D721Med (cell line): ENCODE data around the gene RYK.

Experiments used
- DNase-seq: peaks from one replicate; pipeline ENCODE4 v3.0.0; 2011; ENCODE audit warnings: low spot score; ENCODE audit not compliant: insufficient read length
- FAIRE-seq: peaks from 2 replicates; lab custom pipeline; 2011; peaks lifted over from hg19 to GRCh38; lab: Jason Lieb, UNC
- CTCF ChIP-seq: IDR thresholded peaks from 2 replicates; pipeline ENCODE4 v1.5.1; 2012; ENCODE audit warnings: mild to moderate bottlenecking, control low read depth; ENCODE audit not compliant: insufficient read depth; ENCODE audit errors: missing control alignments

The RYK gene

GRCh38 chr3:134189849-134190248 lies 60.8 kb downstream of the RYK start:
- FAIRE-seq (no peak), DNase-seq (no peak)
- no peak for TF ChIP-seq CTCF

- no peak for TF ChIP-seq CTCF
- FAIRE-seq (no peak), DNase-seq (no peak)
These were observed 64.3 kb downstream of the RYK start for GRCh38 chr3:134186391-134186790.

- no peak for TF ChIP-seq CTCF
- DNase-seq (no peak), FAIRE-seq (no peak)
These were observed 69.9 kb downstream of the RYK start for GRCh38 chr3:134180761-134181160.

GRCh38 chr3:134179508-134179907 lies 71.2 kb downstream of the RYK start:
- TF ChIP-seq CTCF, result no peak
- FAIRE-seq, result no peak
- DNase-seq, result no peak

- FAIRE-seq (no peak), DNase-seq (no peak)
- TF ChIP-seq CTCF, result no peak
These were observed 87.6 kb downstream of the RYK start for GRCh38 chr3:134163096-134163495.

- DNase-seq (no peak), FAIRE-seq (no peak)
- no peak for TF ChIP-seq CTCF
These were observed 88.6 kb downstream of the RYK start for GRCh38 chr3:134161898-134162615.

GRCh38 chr3:134155446-134155845 lies 95.2 kb downstream of the RYK start:
- no peak for TF ChIP-seq CTCF
- no peak for DNase-seq
- no peak for FAIRE-seq
